ENCODE measurements around the gene C4orf33.

DNA sequence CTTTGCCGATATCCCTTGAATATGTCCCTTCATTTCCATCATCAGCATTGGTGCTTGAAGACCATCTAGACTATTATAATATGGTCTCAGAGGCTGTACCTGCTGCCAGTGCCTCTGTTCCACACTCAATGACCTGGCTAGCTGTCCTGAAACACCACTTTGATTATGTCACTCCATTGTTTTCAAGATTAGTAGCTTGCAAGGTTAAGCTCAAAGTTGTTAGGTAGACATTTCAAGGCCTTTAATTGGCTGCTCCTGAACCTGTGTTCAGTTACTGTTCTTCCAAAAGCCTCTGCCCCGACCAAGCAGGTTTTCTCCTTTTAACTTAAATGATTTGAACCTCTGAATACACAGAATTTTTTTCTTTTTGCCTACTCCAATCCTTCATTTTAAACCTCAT lies 52.9 kb downstream of the C4orf33 start:
- TF ChIP-seq, protein P1, sequence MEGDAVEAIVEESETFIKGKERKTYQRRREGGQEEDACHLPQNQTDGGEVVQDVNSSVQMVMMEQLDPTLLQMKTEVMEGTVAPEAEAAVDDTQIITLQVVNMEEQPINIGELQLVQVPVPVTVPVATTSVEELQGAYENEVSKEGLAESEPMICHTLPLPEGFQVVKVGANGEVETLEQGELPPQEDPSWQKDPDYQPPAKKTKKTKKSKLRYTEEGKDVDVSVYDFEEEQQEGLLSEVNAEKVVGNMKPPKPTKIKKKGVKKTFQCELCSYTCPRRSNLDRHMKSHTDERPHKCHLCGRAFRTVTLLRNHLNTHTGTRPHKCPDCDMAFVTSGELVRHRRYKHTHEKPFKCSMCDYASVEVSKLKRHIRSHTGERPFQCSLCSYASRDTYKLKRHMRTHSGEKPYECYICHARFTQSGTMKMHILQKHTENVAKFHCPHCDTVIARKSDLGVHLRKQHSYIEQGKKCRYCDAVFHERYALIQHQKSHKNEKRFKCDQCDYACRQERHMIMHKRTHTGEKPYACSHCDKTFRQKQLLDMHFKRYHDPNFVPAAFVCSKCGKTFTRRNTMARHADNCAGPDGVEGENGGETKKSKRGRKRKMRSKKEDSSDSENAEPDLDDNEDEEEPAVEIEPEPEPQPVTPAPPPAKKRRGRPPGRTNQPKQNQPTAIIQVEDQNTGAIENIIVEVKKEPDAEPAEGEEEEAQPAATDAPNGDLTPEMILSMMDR (IDR thresholded peaks at IDR 0.05 in 2 of 3, conservative IDR thresholded peaks at IDR 0.05 in 1 of 3; ENCODE audit: borderline replicate concordance in 1 of 3, insufficient read depth in 1 of 3, low read depth in 2 of 3, low read length in 2 of 3) = no peak
- TF ChIP-seq POLR2AphosphoS5 (IDR thresholded peaks at IDR 0.05; ENCODE audit: low read depth, low read length) (no peak), JUND (IDR thresholded peaks at IDR 0.05) (no peak)
